Measurements from ENCODE around the gene GBP1.

- TF ChIP-seq HDAC6 (IDR thresholded peaks at IDR 0.05; ENCODE audit: unreplicated experiment) (no peak), USF2 (IDR thresholded peaks at IDR 0.05; ENCODE audit: borderline replicate concordance, low read depth, low read length) (no peak), MEF2A (IDR thresholded peaks at IDR 0.05; ENCODE audit: insufficient read depth, low read depth, low read length) (no peak), EP300 (IDR thresholded peaks at IDR 0.05; ENCODE audit: borderline replicate concordance in 1 of 2, control insufficient read depth in 1 of 2, low read depth in 2 of 2, low read length in 2 of 2) (no peak), POLR2A (IDR thresholded peaks at IDR 0.05; ENCODE audit: low read depth, low read length) (no peak), FOS (IDR thresholded peaks at IDR 0.05; ENCODE audit: borderline replicate concordance, extremely low read depth, insufficient read length) (no peak), CTCF (IDR thresholded peaks at IDR 0.05 in 2 of 3, conservative IDR thresholded peaks at IDR 0.05 in 1 of 3; ENCODE audit: control insufficient read depth in 2 of 3, extremely low read depth in 1 of 3, insufficient read depth in 1 of 3, low read depth in 3 of 3, low read length in 3 of 3) (no peak)
Observed at GRCh38 chr1:89065079-89065868, at the start of gene GBP1.
